ENCODE data around the gene SPEG. TPM values are rescaled to one million over a fixed set of nuclear protein-coding genes. Genes with fewer than 3 reads are reported as not detected.

SPEG gene
- total RNA-seq, 3 donors from 2014 or later (not counting 1 experiment from before 2014, with no cell fraction given) = 0.35 to 1.5 (median 1.2) TPM

GRCh38 chr2:219441451-219442255, 7.0 kb downstream of the SPEG start:
- ATAC-seq (peak; percentile 29 to 72 (median 64)), DNase-seq (peak in 1 of 2 donors; percentile 71)
- Mint-ChIP-seq H3K9me3 (no peaks in the 10 kb centered on the region), H3K4me1 (peaks cover 14 to 19% of the 10 kb centered on the region in 2 donors), H3K27ac (no peak overlapping the region), H3K36me3 (no peaks in the 10 kb centered on the region), H3K4me3 (peak overlapping the region; percentile 84), H3K27me3 (ENCODE audit: low read depth in 2 of 2) (peaks cover 23 to 44% of the 10 kb centered on the region in 2 donors)
- 2% methylated on average over 78 of the region's 78 CpGs for WGBS (ENCODE audit: insufficient coverage)
- H3K4me3 ChIP-seq (ENCODE audit: low read length) = no peak overlapping the region
- no peaks in the 10 kb centered on the region for H3K36me3 ChIP-seq (ENCODE audit: control insufficient read depth, insufficient read depth, low read length)
- no peak overlapping the region for H3K27ac ChIP-seq (ENCODE audit: low read length)
- peaks cover 9% of the 10 kb centered on the region for H3K4me1 ChIP-seq (ENCODE audit: control insufficient read depth, insufficient read depth, low read length)
- peaks cover 18% of the 10 kb centered on the region for H3K27me3 ChIP-seq (ENCODE audit: control insufficient read depth, insufficient read depth, low read length)
- intact Hi-C loops (cut with micrococcal nuclease) = no loop called here
- no peaks in the 10 kb centered on the region for H3K9me3 ChIP-seq (ENCODE audit: control insufficient read depth, insufficient read depth, low read length)
- TF ChIP-seq, protein P1, sequence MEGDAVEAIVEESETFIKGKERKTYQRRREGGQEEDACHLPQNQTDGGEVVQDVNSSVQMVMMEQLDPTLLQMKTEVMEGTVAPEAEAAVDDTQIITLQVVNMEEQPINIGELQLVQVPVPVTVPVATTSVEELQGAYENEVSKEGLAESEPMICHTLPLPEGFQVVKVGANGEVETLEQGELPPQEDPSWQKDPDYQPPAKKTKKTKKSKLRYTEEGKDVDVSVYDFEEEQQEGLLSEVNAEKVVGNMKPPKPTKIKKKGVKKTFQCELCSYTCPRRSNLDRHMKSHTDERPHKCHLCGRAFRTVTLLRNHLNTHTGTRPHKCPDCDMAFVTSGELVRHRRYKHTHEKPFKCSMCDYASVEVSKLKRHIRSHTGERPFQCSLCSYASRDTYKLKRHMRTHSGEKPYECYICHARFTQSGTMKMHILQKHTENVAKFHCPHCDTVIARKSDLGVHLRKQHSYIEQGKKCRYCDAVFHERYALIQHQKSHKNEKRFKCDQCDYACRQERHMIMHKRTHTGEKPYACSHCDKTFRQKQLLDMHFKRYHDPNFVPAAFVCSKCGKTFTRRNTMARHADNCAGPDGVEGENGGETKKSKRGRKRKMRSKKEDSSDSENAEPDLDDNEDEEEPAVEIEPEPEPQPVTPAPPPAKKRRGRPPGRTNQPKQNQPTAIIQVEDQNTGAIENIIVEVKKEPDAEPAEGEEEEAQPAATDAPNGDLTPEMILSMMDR (IDR thresholded peaks at IDR 0.05) = no peak

GRCh38 chr2:219442256-219443015, 7.8 kb downstream of the SPEG start:
- Mint-ChIP-seq H3K9me3 (no peaks in the 10 kb centered on the region), H3K27me3 (ENCODE audit: low read depth in 2 of 2) (peaks cover 23 to 47% of the 10 kb centered on the region in 2 donors), H3K27ac (no peak overlapping the region), H3K4me3 (peak overlapping the region; percentile 88), H3K4me1 (peaks cover 14 to 19% of the 10 kb centered on the region in 2 donors), H3K36me3 (no peaks in the 10 kb centered on the region)
- TF ChIP-seq, protein P1 (IDR thresholded peaks at IDR 0.05) = no peak
- Histone ChIP-seq H3K36me3 (ENCODE audit: control insufficient read depth, insufficient read depth, low read length) (no peaks in the 10 kb centered on the region), H3K4me1 (ENCODE audit: control insufficient read depth, insufficient read depth, low read length) (peaks cover 9% of the 10 kb centered on the region), H3K27me3 (ENCODE audit: control insufficient read depth, insufficient read depth, low read length) (peaks cover 20% of the 10 kb centered on the region), H3K9me3 (ENCODE audit: control insufficient read depth, insufficient read depth, low read length) (no peaks in the 10 kb centered on the region), H3K4me3 (ENCODE audit: low read length) (no peak overlapping the region), H3K27ac (ENCODE audit: low read length) (no peak overlapping the region)
- no peak for ATAC-seq
- intact Hi-C loops (cut with micrococcal nuclease) = no loop called here
- 10% methylated on average over 35 of the region's 35 CpGs for WGBS (ENCODE audit: insufficient coverage)
- no peak for DNase-seq

- 91% methylated on average over 12 of the region's 12 CpGs for WGBS (ENCODE audit: insufficient coverage)
- no peak overlapping the region for H3K27ac ChIP-seq (ENCODE audit: low read length)
- Mint-ChIP-seq H3K36me3 (no peaks in the 10 kb centered on the region), H3K4me1 (peaks cover 14 to 19% of the 10 kb centered on the region in 2 donors), H3K27me3 (ENCODE audit: low read depth in 2 of 2) (peaks cover 23 to 49% of the 10 kb centered on the region in 2 donors), H3K4me3 (peak overlapping the region; percentile 88), H3K27ac (no peak overlapping the region), H3K9me3 (no peaks in the 10 kb centered on the region)
- DNase-seq (no peak), ATAC-seq (no peak)
- TF ChIP-seq, protein P1 (IDR thresholded peaks at IDR 0.05) = no peak
- H3K36me3 ChIP-seq (ENCODE audit: control insufficient read depth, insufficient read depth, low read length) = no peaks in the 10 kb centered on the region
- H3K4me1 ChIP-seq (ENCODE audit: control insufficient read depth, insufficient read depth, low read length) = peaks cover 9% of the 10 kb centered on the region
- H3K27me3 ChIP-seq (ENCODE audit: control insufficient read depth, insufficient read depth, low read length) = peaks cover 20% of the 10 kb centered on the region
- intact Hi-C loops (cut with micrococcal nuclease) = no loop called here
- no peak overlapping the region for H3K4me3 ChIP-seq (ENCODE audit: low read length)
- H3K9me3 ChIP-seq (ENCODE audit: control insufficient read depth, insufficient read depth, low read length) = no peaks in the 10 kb centered on the region
Observed at GRCh38 chr2:219443016-219443696, 8.5 kb downstream of the SPEG start.
